CD4-positive, alpha-beta T cell treated with Interleukin-10 for 1 hour (primary cell): ENCODE data around the gene ADGRV1.
"Not testable (repeated sequence)": the region's sequence is repeated elsewhere in the genome, so short reads cannot be mapped to it uniquely, and the experiment has no call there.

Experiments
- DNase-seq: peaks from one replicate; pipeline ENCODE4 v3.0.0-alpha.2; 2020

ADGRV1 gene

DNA sequence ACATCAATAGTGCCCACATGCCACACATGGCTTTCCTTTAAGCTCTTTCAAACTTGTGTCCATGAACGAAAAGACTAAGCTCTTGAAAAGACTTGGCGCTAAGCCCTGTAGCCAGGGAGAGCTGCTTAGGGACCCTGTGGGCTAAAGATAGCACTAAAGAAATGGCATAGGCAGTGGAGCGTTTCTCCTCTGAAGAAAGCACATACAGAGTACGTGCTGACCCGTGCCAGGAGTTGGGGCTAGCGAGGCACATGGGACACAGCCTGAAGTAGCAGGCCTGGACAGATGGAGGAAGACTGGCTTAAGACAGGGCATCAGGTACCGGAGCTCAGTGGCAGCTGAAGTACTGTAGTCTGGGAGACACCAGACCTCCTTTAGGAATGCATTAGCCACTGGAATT is 39.7 kb downstream of the ADGRV1 start:
- DNase-seq = no peak

- DNase-seq = not testable (repeated sequence)
Measured at GRCh38 chr5:90600307-90600706, 41.7 kb downstream of the ADGRV1 start.

- DNase-seq = no peak
Measured at GRCh38 chr5:90601468-90601867, 42.9 kb downstream of the ADGRV1 start.

GRCh38 chr5:90602681-90603080 is 44.1 kb downstream of the ADGRV1 start:
- DNase-seq = no peak

GRCh38 chr5:90606539-90606938 is 47.9 kb downstream of the ADGRV1 start:
- DNase-seq = no peak

DNA sequence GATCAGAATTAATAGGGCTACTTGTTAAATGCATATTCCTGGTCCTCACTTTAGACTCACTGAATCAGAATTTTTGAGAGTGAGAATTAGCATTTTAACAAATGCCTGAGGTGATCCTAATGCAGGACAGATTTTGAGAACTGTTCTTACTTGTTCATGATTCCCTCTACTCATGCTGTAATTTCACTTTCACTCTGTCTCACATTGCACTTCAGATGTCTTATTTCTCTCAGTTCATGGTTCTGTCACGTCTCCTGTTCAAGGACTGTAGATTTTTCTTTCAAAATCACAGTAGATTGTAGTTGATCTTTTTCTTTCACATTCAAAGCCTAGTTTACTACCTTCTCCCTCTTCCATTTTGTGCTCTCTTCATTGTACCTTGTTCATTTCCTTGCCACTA is 54.3 kb downstream of the ADGRV1 start:
- no peak for DNase-seq

- no peak for DNase-seq
Measured at GRCh38 chr5:90613459-90613858, 54.9 kb downstream of the ADGRV1 start.

- no peak for DNase-seq
Measured at GRCh38 chr5:90613918-90614504, 55.4 kb downstream of the ADGRV1 start.

GRCh38 chr5:90615355-90615754 is 56.8 kb downstream of the ADGRV1 start:
- no peak for DNase-seq

DNA sequence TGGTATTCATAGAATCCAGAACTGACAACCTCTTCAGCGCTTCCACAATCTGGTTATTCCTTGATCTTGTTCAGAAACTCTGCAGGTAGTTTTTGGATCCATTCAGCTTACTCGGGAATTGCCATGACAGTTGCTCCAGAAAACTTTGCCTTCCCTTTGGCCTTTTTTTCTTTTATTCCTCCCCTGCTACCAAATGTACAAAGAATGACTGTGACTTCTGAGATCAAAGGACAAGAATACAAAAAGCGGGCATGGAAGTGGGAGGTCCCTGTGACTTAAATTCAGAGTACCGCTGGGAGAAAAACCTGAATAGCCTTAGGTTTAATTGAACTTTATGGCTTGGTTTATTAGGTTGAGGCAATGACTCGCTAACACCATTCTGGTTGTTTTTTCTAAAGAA is 59.5 kb downstream of the ADGRV1 start:
- no peak for DNase-seq

GRCh38 chr5:90619762-90620161 is 61.2 kb downstream of the ADGRV1 start:
- not testable (repeated sequence) for DNase-seq

- no peak for DNase-seq
Measured at GRCh38 chr5:90621848-90622247, 63.3 kb downstream of the ADGRV1 start.

GRCh38 chr5:90626493-90626892 is 67.9 kb downstream of the ADGRV1 start:
- no peak for DNase-seq

DNA sequence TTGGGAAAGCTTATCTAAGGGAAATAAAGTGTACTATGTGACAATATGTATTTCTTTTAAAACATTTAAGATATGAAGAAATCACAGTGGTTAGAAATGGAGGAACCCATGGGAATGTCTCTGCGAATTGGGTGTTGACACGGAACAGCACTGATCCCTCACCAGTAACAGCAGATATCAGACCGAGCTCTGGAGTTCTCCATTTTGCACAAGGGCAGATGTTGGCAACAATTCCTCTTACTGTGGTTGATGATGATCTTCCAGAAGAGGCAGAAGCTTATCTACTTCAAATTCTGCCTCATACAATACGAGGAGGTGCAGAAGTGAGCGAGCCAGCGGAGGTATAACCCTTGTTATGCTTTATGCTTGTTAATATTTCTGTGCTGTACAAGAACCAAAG is 69.9 kb downstream of the ADGRV1 start:
- DNase-seq = no peak

DNA sequence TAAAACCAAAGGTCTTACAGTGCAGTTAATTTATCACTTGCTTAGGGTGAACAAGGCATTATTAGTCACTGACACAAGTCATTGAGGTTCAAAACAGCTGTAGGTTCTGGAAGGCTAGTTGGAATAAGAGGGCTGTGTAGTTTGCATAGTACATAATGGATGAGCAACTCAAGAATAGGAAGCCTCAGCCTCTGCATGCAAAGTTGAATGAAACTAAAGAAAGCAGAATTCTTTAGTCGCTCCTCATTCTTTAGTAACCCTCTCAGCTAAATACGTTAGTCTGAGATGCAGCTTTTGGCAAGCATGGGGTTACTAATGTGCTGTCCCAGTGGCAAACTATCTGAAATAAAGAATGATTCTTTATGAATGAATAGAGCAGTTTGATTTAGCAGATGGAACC is 74.2 kb downstream of the ADGRV1 start:
- DNase-seq = no peak

DNA sequence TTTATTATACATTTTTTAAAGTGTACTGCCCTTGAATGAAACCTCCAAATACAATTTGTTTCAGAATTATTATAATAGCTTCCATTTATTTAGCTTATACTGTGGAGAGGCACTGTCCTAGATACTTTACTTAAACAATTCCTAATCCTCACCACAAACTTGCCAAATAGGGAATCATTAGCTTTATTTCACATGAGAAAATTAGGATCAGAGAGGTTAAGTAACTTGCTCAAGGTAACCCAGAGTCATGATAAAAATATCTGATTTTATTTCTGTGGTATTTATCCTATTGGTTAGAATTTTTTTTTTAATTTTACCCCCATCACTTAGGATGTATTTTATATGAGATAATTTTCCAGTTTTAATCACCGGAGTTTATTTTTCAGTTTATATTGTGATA is 78.4 kb downstream of the ADGRV1 start:
- no peak for DNase-seq

DNA sequence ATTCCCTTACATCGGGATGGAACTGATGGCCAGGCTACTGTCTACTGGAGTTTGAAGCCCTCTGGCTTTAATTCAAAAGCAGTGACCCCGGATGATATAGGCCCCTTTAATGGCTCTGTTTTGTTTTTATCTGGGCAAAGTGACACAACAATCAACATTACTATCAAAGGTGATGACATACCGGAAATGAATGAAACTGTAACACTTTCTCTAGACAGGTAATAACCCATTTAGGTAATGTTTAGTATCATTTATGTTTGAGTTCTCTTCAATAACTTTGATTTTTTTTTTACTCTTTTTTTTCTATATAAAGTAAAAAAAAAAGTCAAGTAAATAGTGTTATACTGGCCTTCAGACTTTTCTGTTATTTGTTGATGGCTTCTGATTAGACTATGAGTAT is 79.1 kb downstream of the ADGRV1 start:
- no peak for DNase-seq

- no peak for DNase-seq
Measured at GRCh38 chr5:90638878-90639277, 80.3 kb downstream of the ADGRV1 start.

- no peak for DNase-seq
Measured at GRCh38 chr5:90640484-90641059, 82.0 kb downstream of the ADGRV1 start.

GRCh38 chr5:90641528-90641927 is 82.9 kb downstream of the ADGRV1 start:
- no peak for DNase-seq

- DNase-seq = no peak
Measured at GRCh38 chr5:90642706-90643229, 84.2 kb downstream of the ADGRV1 start.

DNA sequence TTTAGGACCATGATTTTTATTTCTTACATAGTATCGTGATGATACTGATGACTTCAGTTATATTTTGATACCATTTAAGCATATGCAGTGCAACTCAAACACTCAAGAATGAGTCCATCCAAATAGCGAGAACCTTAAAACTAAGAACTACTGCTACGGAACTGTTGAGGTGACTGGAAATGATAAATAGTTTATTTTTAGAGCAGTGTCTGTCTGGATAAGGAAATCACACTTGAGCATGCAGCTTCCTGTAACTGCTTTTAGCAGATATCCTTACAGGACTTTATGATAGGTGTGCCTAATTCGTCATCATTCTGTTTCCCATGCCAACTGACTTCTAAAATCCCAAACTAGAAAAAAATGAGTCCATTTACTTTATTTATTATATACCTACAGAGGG is 85.5 kb downstream of the ADGRV1 start:
- no peak for DNase-seq

DNA sequence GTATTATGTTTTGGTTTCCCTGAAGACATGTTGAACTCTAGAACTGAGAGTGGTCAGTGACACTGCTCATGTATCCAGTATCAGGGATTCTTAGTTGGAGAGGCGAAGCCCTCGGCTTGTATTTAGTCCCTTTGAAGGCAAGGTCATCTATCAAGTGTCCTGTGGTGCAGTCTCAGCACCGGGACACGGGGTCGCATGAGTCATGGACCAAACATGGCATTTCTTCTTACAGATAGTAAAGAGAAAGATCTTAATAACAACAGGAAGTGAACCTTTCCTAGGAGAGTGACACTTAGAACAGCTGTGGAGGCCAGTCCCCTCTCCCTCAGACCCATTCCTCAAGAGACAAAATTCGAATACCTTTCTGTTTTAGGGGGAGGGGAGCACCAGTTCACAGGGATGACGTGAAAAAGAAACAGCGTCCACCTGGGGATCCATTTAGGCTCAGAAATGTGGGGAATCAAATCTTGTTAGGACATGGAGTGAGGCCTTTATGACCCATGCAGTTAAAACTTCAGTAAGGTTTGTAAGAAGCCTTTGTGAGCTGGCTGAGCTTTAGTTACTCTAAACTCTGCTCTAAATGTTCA is 86.5 kb downstream of the ADGRV1 start:
- no peak for DNase-seq

DNA sequence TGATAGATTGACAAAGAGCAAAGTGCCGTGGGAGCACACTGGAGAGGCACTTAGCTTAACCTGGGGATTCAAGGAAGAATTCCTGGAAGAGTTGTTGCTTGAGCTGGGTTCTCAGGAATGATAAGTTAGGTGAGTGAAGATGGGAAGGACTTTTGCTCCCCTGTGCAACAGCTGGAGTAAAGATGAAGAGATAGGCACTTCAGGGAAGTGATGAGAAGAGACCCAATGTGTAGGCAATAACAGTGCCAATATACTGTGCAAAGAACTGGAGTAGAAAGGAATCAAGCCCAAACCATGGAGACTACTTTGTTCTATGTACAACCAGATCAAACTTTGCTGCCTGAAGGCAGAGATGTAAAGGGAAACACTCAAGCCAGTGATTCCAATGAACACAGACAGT is 92.2 kb downstream of the ADGRV1 start:
- DNase-seq = no peak

DNA sequence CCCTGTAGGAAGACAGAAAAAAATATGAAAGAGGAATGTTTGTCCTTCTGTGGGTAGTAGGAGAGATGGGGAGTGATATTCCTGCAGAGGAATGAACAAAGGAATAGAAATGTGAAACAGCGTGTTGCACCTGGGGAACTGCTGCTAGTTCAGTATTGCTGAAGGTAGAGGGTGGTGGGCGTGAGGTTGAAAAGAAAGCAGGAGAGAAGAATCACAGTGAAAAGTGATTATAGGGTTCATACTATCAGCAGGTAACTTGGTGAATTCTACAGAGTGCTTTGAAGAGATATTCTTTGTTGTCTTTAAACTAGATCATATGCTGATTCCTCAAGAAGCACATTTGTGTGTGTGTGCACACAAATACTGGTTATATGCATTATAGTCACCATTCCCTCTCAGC is 95.6 kb downstream of the ADGRV1 start:
- no peak for DNase-seq
